Epithelial cell of esophagus (primary cell): ENCODE results near the gene AP2S1.

ENCODE experiments used
- DNase-seq: peaks from one replicate; pipeline ENCODE4 v3.0.0; 2010; ENCODE audit warnings: low read depth
- H3K4me3 ChIP-seq: 2 replicates; pipeline ENCODE4 v1.5.1; 2011; ENCODE audit warnings: mild to moderate bottlenecking, low read length, control low read depth
- TF ChIP-seq, protein P1 (sequence below): IDR thresholded peaks from 2 replicates; pipeline ENCODE4 v1.5.1; 2011; ENCODE audit warnings: low read depth, mild to moderate bottlenecking, low read length, control low read depth, inconsistent platforms; ENCODE audit not compliant: insufficient read depth; ENCODE audit errors: missing control alignments

Gene AP2S1

DNA sequence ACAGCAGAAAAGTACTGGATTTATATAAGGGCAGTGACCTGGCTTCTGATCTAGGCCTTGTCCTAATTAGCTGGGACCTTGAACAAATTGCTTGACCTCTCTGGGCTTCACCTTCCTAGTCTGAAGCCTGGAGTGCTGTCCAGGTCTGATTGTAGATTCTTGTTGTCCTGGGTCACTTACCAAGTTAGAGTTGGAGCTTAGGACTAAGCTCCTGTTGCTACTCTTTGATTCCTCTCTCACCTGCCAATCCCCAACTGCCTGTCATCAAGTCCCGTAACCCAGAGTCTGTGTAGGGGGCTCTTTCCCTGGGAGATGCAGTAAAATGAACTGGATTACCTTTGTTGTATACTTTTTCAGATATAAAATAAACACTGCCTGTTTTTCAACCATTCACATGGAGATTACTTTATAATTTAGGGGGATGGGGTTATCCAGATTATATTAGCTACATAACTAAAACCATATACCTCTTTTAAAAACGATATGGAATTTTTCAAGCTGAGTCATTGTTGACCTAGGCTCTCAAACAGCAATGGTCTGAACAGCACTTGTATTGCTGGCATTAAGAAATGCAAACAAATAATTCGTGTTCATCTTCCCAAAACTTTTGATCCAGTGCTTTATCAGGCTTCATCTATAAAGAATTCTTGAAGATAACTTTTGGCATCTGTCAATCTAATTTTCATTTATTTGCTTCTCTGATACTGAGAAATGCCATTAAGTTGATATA is 15.9 kb upstream of the AP2S1 start:
- peak; percentile 40 for DNase-seq
- TF ChIP-seq, protein P1, sequence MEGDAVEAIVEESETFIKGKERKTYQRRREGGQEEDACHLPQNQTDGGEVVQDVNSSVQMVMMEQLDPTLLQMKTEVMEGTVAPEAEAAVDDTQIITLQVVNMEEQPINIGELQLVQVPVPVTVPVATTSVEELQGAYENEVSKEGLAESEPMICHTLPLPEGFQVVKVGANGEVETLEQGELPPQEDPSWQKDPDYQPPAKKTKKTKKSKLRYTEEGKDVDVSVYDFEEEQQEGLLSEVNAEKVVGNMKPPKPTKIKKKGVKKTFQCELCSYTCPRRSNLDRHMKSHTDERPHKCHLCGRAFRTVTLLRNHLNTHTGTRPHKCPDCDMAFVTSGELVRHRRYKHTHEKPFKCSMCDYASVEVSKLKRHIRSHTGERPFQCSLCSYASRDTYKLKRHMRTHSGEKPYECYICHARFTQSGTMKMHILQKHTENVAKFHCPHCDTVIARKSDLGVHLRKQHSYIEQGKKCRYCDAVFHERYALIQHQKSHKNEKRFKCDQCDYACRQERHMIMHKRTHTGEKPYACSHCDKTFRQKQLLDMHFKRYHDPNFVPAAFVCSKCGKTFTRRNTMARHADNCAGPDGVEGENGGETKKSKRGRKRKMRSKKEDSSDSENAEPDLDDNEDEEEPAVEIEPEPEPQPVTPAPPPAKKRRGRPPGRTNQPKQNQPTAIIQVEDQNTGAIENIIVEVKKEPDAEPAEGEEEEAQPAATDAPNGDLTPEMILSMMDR, result no peak
- H3K4me3 ChIP-seq, result no peak overlapping the region

DNA sequence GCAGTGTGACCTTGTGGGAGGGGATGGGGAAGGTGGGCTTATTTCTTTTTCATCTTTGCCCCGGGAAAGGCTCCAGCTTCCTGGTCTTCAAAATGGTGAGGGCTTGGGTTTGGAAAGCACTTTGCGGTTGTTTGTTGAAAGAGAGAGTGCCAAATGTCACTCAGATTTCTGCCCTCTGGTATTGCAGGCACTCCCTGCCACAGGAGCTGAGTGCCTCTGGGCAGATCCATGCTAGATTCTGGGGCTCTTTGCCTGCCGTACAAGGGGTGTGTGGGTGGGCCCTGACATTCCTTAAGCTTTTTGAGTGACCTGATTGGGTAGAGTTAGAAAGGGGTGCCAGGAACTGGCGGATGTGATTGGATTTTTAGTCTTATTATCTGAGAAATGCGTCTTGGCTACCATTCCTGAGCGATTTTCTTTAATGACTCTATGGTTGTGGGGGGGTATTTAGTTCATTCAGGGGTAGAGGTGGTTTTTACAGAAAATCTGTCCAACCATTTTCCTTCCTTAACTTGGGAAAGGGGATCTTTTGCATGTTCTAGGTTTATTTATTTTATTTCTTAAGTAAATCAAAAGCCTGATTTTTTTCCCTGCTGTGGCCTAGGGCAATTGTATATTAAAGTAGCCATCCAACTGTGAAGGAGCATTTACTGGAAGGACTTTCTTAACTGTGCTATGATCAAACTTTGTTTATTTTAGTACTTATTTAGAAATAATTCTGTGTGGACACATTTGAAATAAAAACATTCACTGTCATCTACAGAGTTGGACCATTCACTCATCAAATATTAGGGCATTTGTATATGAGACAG is 13.4 kb upstream of the AP2S1 start:
- TF ChIP-seq, protein P1, result no peak
- H3K4me3 ChIP-seq, result peak overlapping the region; percentile 73
- peak; percentile 49 for DNase-seq

DNA sequence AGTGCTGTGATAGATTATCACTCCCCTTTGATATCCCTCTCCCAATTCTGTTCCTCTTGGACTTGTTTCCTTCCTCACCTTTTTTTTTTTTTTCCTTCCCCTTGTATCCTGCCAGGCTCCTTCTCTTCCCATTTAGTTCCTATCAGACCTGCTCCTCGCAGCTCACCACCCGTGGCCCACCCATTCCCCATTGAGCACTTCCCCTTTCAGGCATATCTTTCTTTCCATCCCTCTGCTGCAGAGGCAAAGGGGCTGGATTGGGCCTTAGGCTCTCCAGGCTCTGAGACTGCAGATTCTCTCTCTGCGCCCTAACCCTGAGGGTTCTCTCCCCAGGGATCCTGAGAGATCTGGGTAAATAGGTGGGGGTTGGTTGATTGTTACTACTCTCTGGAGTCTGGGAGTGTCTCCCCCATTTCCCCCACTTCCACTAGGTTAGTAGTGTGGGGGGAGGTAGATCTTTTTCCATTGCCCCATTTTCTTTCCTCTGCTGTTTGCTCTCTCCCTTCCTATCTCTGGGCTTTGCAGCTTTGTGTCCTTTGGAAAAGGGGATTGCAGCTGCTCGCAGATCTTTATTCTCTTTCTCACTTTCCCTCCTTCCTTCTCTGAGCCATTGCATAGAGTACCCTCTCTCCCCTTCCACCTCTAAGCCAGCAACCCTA is 12.5 kb upstream of the AP2S1 start:
- no peak for DNase-seq
- H3K4me3 ChIP-seq, result peak overlapping the region; percentile 73
- TF ChIP-seq, protein P1, result no peak

DNA sequence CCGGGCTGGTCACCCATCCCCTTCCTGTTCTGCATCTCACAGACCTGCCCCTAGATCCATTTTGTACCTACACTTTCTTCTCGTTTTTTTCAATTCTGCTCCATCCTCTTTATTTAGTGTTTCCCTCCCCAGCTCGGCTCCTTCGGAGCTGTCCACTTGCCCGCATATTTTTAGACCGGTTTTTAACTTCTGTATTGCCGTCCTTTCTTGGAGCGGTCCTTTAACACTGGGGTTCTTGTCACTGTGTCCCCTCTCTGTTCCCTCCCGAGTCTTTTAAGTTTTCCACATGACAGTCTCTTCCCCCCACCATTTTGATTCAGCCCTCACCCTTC is 11.8 kb upstream of the AP2S1 start:
- H3K4me3 ChIP-seq, result peak overlapping the region; percentile 73
- no peak for DNase-seq
- TF ChIP-seq, protein P1, result no peak

DNA sequence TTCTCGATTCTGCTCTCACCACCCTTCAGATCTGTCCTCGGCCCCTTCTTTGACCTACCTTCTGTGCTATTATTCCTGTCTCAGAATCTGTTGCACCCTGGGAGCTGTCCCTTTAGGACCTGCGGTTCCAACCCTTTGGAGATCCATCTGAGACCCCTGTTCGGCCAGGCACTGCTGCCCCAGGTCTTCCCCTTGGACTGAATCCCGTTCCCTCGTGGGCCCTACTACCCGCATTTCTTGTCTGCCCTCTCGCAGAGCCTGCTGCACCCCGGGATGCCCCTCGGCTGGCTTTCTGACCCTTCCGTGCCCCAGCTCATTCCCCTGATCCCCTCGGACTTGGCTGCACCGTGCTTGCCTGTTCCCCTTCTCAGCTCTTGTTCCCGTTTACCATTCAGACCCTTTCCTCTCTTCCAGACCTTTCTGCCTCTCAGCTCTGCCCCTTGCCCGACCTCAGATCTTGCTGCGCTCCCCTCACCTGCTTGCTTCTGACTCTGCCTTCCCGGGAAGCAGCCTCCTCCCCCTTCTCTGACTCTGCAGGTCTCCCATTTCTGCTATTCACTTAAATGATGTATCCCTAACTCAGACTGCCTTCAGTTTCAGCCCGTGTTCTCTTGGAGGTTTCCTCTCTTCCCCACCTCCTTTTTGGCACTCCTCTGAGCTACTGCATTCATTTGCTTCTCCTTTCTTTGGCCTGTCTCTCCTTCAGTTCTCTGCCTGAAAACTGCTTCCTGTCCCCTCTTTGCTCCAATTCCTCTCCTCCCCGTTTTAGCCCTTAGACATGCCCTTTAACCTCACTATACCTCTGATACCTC is 11.3 kb upstream of the AP2S1 start:
- peak overlapping the region; percentile 73 for H3K4me3 ChIP-seq

More for the DNA sequence above, 11.3 kb upstream of the AP2S1 start:
- DNase-seq, result peak; percentile 50
- TF ChIP-seq, protein P1, result no peak
